Ovary (tissue), 9 donors: ENCODE data around the gene BUD13. TPM values are rescaled to one million over a fixed set of nuclear protein-coding genes. Genes with fewer than 3 reads are reported as not detected.

Experiments
- DNase-seq, 5 donors: peaks; one replicate each; pipeline ENCODE4 v3.0.0-alpha.2; 2019 to 2020
- H3K27ac ChIP-seq, 2 donors: fragments of 200-600 bp; one replicate each; pipeline versions ENCODE4 v1.5.1 to v1.8.0; 2019 to 2022
- H3K27me3 ChIP-seq: fragments of 200-600 bp; one replicate; pipeline ENCODE4 v1.8.0; 2022
- H3K36me3 ChIP-seq: fragments of 200-600 bp; sonication (generic); one replicate; pipeline ENCODE4 v1.5.1; 2019
- H3K4me1 ChIP-seq: one replicate; pipeline ENCODE4 v1.8.1; 2013; ENCODE audit warnings: mild to moderate bottlenecking, moderate library complexity; ENCODE audit not compliant: insufficient read depth
- H3K4me3 ChIP-seq: fragments of 200-600 bp; sonication (generic); one replicate; pipeline ENCODE4 v1.5.1; 2017
- H3K9me3 ChIP-seq, 2 donors: fragments of 200-600 bp in 1 of 2; sonication (generic) in 1 of 2; one replicate each; pipeline versions ENCODE4 v1.5.1 to v1.8.1; 2013 to 2019; ENCODE audit warnings: mild to moderate bottlenecking in 1 of 2, moderate library complexity in 1 of 2
- EP300 ChIP-seq: sonication (generic); formaldehyde crosslinking; IDR thresholded peaks from one replicate; pipeline ENCODE4 v1.6.1; 2017; ENCODE audit warnings: antibody characterized with exemption
- POLR2A ChIP-seq: fragments of 450-650 bp; IDR thresholded peaks from one replicate; pipeline ENCODE4 v1.6.1; 2017; ENCODE audit warnings: antibody characterized with exemption, mild to moderate bottlenecking, moderate library complexity
- WGBS, 3 donors: extraction: QIAGEN DNeasy Blood & Tissue Kit in 1 of 3; methylation state at CpG; one replicate each; pipeline versions ENCODE4 v1.1.5 to v1.1.7; 2013 to 2017; 5-methylcytosine and 5-hydroxymethylcytosine counted together
- intact Hi-C, 4 donors: fragments of 100-400 bp; cut with DNase I; formaldehyde crosslinking; loops; one replicate each; pipeline versions ENCODE4 v1.11.0 to v1.15.1; 2022 to 2023
- polyA plus RNA-seq, 2 donors: library from polyadenylated mRNA; stranded (reverse); fragments of 200-250 nt in 1 of 2; fragments of 350-450 nt in 1 of 2; fragmentation: Illumina TruSeq in 1 of 2; extraction: RNeasy Lipid Tissue Mini Kit (QIAGEN cat#74804) in 1 of 2; gene quantifications; one replicate each; pipeline ENCODE4 v1.2.3, GENCODE V29; 2013 to 2014
- total RNA-seq, 7 donors: library from RNA; depleted of rRNA in 2 of 7; stranded (reverse); fragments of >200 nt in 2 of 7; fragmentation: NEBNext Ultra II Directional in 3 of 7; extraction: Animal tissue kit (Norgen Biotek cat#: 25700) in 3 of 7; gene quantifications; one replicate each; pipeline versions ENCODE4 v1.1.0 to v1.2.4, GENCODE V29; 2016 to 2023
- TF ChIP-seq, protein P1 (sequence below), 3 donors: fragments of 450-650 bp in 2 of 3; fragments of 200-600 bp in 1 of 3; IDR thresholded peaks; one replicate each; pipeline versions ENCODE4 v1.5.1 to v1.8.0; 2016 to 2022; ENCODE audit warnings: antibody characterized with exemption in 3 of 3, mild to moderate bottlenecking in 1 of 3
- donor health status: DM: no; HTN: no; CAD: no; lungs with moderate emphysema.
- donor health status: DM: no; HTN: no; CAD: no.
- donor health status: Bipolar disorder and iron deficiency.
- donor health status: DM: yes; HTN: yes; CAD: no.
- donor health status: DM: no; HTN: no; CAD: no.
- donor health status: DM: yes; HTN: yes; CAD: no.

Gene BUD13
- total and polyA plus RNA-seq, 9 donors, result 14.3 to 25.0 (median 17.0) TPM

DNA sequence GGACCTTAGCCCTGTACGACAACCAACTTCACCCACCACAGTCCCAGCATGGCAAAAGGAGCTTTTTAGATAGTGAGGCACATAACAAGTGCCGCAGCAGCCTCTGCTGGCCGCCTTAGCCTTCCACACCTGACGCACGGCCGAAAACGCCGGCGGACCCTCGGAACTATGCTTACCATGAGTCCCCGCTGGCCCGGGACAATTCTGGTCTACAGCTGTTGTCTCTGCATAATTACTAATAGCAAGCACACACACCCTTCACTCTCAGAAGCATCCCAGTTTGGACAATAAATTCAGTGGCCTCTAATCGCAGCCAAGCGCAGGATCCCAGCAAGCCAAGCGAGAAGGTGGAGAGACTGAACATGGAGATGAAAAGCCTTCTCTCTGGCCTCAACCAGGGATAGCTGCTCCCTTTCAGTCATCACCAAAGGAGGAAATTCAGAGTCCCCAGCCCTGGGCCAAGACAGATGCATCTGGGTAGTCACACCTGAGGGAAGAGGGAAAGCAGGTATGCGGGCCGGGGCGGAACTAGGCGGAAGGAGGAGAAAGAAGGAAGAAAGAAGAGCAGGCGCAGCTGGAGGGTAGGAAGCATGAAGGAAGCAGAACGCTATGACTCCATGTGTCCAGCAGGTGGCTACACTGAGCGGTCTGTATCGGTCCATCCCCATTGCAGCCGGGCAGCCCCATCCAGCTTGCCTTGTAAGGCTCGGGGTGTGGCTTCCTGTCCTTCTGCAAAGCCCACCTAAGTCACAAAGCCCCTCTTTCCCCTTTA lies 40.3 kb downstream of the BUD13 start:
- DNase-seq, result peak; percentile 39 to 71 (median 62)
- TF ChIP-seq POLR2A, result no peak
- TF ChIP-seq, protein P1, sequence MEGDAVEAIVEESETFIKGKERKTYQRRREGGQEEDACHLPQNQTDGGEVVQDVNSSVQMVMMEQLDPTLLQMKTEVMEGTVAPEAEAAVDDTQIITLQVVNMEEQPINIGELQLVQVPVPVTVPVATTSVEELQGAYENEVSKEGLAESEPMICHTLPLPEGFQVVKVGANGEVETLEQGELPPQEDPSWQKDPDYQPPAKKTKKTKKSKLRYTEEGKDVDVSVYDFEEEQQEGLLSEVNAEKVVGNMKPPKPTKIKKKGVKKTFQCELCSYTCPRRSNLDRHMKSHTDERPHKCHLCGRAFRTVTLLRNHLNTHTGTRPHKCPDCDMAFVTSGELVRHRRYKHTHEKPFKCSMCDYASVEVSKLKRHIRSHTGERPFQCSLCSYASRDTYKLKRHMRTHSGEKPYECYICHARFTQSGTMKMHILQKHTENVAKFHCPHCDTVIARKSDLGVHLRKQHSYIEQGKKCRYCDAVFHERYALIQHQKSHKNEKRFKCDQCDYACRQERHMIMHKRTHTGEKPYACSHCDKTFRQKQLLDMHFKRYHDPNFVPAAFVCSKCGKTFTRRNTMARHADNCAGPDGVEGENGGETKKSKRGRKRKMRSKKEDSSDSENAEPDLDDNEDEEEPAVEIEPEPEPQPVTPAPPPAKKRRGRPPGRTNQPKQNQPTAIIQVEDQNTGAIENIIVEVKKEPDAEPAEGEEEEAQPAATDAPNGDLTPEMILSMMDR (IDR thresholded peaks at IDR 0.05), result peak; percentile 21 to 48 (median 44)
- 25 to 38% (median 32%) methylated on average over 25 of the region's 25 CpGs for WGBS, 3 donors
- Histone ChIP-seq H3K4me3 (no peak overlapping the region), H3K9me3 (no peaks in the 10 kb centered on the region), H3K4me1 (no peaks in the 10 kb centered on the region), H3K27ac (no peak overlapping the region), H3K36me3 (no peaks in the 10 kb centered on the region), H3K27me3 (no peaks in the 10 kb centered on the region)
- intact Hi-C loops, result loop anchor here in 1 of 4 donors (5.0 kb wide), 1 partner anchor 495 kb away; no protein-coding TSS in a partner anchor

DNA sequence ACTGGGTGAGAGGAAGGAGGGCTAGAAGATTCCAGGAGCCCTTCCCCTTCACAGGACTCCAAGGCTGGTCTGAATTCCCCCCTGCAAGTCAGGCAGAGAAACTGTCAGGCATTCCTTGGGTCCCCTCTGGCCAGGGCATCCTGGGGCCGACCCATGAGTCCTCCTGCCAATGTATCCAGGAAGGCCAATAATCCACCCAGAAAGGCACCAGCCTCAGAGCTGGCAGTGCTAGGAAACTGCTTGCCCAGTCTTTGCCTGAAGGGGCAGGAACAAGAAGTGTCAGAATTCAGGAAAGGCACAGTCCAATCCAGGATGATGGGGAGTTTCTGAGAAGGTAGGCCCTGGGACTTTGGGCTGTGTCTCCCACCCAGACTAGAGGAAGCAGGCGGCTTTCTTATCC lies 41.0 kb downstream of the BUD13 start:
- no peaks in the 10 kb centered on the region for H3K27me3 ChIP-seq
- H3K4me1 ChIP-seq, result no peaks in the 10 kb centered on the region
- H3K4me3 ChIP-seq, result no peak overlapping the region
- no peaks in the 10 kb centered on the region for H3K36me3 ChIP-seq
- H3K27ac ChIP-seq, result no peak overlapping the region
- no peak for DNase-seq
- WGBS, 3 donors, result 85 to 93% (median 85%) methylated on average over 2 of the region's 2 CpGs
- no peaks in the 10 kb centered on the region for H3K9me3 ChIP-seq
- intact Hi-C loops, result loop anchor here in 1 of 4 donors (5.0 kb wide), 1 partner anchor 495 kb away; no protein-coding TSS in a partner anchor
- TF ChIP-seq EP300 (no peak), POLR2A (no peak)
- TF ChIP-seq, protein P1 (IDR thresholded peaks at IDR 0.05), result no peak

DNA sequence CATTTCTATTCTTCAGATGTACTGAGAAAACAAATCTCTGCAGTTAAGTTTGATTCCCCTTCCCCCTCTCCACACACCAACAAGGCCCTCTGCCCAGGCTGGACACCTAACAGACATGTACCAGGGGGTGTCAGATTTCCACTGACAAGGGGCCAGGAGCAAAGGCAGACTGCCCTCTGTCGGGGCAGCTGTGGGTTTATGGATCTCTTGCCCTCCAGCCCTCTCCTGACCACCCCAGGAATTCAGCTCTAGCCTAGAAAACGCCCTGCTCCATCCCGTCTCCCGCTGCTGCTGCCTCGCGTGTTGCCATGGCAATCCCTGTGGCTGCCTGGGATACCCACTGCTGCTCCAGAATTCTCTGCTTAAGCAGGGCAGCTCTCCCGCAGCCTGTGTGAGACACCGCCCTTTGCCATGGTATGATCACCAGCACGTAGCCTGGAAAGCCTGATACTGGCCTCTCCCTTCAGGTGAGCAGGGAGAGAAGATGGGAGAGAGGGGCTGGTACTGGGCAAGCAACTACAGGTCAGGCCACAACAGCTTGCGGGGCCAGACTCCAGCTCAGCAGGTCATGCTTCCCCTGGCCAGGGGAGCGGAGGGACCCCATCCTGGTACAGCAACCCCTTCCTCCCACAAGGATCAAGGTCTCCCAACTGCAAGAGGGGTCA lies 41.6 kb downstream of the BUD13 start:
- H3K4me3 ChIP-seq, result no peak overlapping the region
- TF ChIP-seq, protein P1 (IDR thresholded peaks at IDR 0.05), result no peak
- TF ChIP-seq POLR2A, result no peak
- no peak for TF ChIP-seq EP300
- H3K27me3 ChIP-seq, result no peaks in the 10 kb centered on the region
- 53 to 74% (median 73%) methylated on average over 11 of the region's 11 CpGs for WGBS, 3 donors
- intact Hi-C loops, result loop anchor here in 1 of 4 donors (5.0 kb wide), 1 partner anchor 496 kb away; no protein-coding TSS in a partner anchor
- H3K36me3 ChIP-seq, result no peaks in the 10 kb centered on the region
- DNase-seq, result no peak
- H3K27ac ChIP-seq, result no peak overlapping the region
- no peaks in the 10 kb centered on the region for H3K9me3 ChIP-seq
- H3K4me1 ChIP-seq, result no peaks in the 10 kb centered on the region

DNA sequence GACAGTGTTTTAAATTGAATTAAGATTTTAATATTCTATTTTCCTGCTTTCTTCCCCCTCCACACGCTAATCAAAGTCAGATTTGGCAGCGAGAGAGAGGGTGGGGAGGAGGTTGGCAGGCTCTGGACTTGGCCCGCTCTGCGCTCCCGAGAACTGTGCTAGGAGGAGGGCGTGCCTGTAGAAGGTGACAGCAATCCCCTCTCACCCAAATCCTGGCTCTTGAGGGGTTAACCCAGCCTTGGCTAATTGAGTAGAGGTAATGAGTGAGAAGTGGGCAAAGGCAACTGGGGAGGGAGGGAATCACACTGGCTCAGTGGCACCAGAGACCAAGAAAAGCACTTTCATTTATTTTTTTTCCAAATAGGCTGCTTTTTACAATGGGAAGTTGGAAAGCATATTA lies 42.2 kb downstream of the BUD13 start:
- WGBS, 3 donors, result 30 to 52% (median 39%) methylated on average over 6 of the region's 6 CpGs
- intact Hi-C loops, result loop anchor here in 1 of 4 donors (5.0 kb wide), 1 partner anchor 497 kb away; no protein-coding TSS in a partner anchor
- Histone ChIP-seq H3K36me3 (no peaks in the 10 kb centered on the region), H3K27ac (no peak overlapping the region), H3K9me3 (no peaks in the 10 kb centered on the region), H3K4me3 (no peak overlapping the region), H3K27me3 (no peaks in the 10 kb centered on the region), H3K4me1 (no peaks in the 10 kb centered on the region)
- peak in 1 of 5 donors; percentile 23 for DNase-seq
- TF ChIP-seq EP300 (no peak), POLR2A (no peak)
- TF ChIP-seq, protein P1 (IDR thresholded peaks at IDR 0.05), result no peak
